ENCODE measurements around the gene ALS2. TPM values are rescaled to one million over a fixed set of nuclear protein-coding genes. Genes with fewer than 3 reads are reported as not detected.

ALS2 gene
- total and polyA plus RNA-seq, 2 of the 8 experiments (the other 6 are each of a cell fraction or from before 2014, with no cell fraction given): 12.1 to 34.5 TPM

DNA sequence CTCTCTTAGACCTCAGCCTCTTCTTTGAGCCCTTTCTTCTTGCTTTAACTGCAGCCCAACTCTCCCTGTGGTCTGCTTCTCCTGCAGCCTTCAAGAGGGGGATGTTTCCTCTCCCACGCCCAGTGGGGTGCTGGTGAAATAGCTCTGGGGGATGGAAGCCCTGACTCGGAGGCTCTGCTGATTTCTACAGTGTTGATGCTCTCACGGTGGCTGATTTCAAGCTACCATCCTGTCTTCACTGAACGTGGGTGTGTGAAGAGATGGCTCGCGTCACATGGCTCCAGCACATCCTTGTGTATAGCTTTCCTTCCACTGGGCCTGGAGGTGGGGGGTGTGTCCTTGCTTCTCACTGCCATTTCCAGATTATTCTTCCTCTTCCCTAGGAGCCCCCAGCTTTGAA lies 102.3 kb downstream of the ALS2 start:
- no peak for DNase-seq (ENCODE audit: low read depth in 1 of 2, low spot score in 2 of 2)
- H3K4me3 ChIP-seq (ENCODE audit: extremely low read depth in 1 of 4, insufficient read depth in 2 of 4, low read depth in 3 of 4, low read length in 4 of 4): no peak overlapping the region
- TF ChIP-seq EGR1 (IDR thresholded peaks at IDR 0.05; ENCODE audit: borderline replicate concordance, low read depth, low read length): no peak
- no peak for TF ChIP-seq TEAD4 (IDR thresholded peaks at IDR 0.05; ENCODE audit: low read depth, low read length)
- no peak for TF ChIP-seq JUN (IDR thresholded peaks at IDR 0.05; ENCODE audit: low read depth, low read length)
- H2BK20ac ChIP-seq (ENCODE audit: low read length): no peak overlapping the region
- no peak overlapping the region for H3K18ac ChIP-seq (ENCODE audit: extremely low read depth, low read length)
- H3K4me1 ChIP-seq (replicated peaks in 1 of 4; ENCODE audit: control insufficient read depth in 3 of 4, insufficient read depth in 4 of 4, low read length in 3 of 4): peaks cover 0 to 6% (median 2%) of the 10 kb centered on the region in 4 experiments; a peak in 3 of 7 replicates
- WGBS, 2 experiments (ENCODE audit: extremely low coverage in 1 of 2, insufficient coverage in 1 of 2, insufficient read length in 1 of 2, insufficient replicate concordance in 2 of 2, low coverage in 1 of 2, low lambda C conversion rate in 2 of 2, missing lambda C conversion rate in 1 of 2): 87% methylated on average over 6 of the region's 6 CpGs; no CpG with 5 or more reads in 1 of the 2 experiments
- no peak overlapping the region for H2BK12ac ChIP-seq (ENCODE audit: low read depth, low read length)
- H2BK5ac ChIP-seq (ENCODE audit: low read depth, low read length): no peak overlapping the region
- H3K23ac ChIP-seq (ENCODE audit: insufficient read length): no peak overlapping the region
- H3K27me3 ChIP-seq (replicated peaks in 1 of 4; ENCODE audit: control insufficient read depth in 3 of 4, extremely low read depth in 1 of 4, insufficient read depth in 3 of 4, low read length in 3 of 4): no peaks in the 10 kb centered on the region
- H3K9ac ChIP-seq (replicated peaks in 1 of 4; ENCODE audit: extremely low read depth in 1 of 4, low read depth in 3 of 4, low read length in 3 of 4): no peak overlapping the region
- no peak overlapping the region for H3K56ac ChIP-seq (replicated peaks; ENCODE audit: insufficient read length, low read depth, low read length)
- H2BK120ac ChIP-seq (replicated peaks; ENCODE audit: low read depth, low read length): no peak overlapping the region
- no peak overlapping the region for H4K8ac ChIP-seq (ENCODE audit: extremely low read depth, insufficient read depth, low read length)
- H2AFZ ChIP-seq (ENCODE audit: low read length): no peak overlapping the region
- H3K23me2 ChIP-seq (ENCODE audit: low read depth, low read length): no peaks in the 10 kb centered on the region; the same call in 1 of the 2 replicates
- H3K79me2 ChIP-seq (ENCODE audit: control insufficient read depth in 1 of 2, insufficient read depth in 2 of 2, low read length in 2 of 2): no peaks in the 10 kb centered on the region
- no peak overlapping the region for H4K91ac ChIP-seq (replicated peaks; ENCODE audit: insufficient read length, low read length)
- no peak overlapping the region for H2BK15ac ChIP-seq (ENCODE audit: low read length)
- H4K20me1 ChIP-seq (replicated peaks in 1 of 2; ENCODE audit: control insufficient read depth in 1 of 2, insufficient read depth in 2 of 2, low read length in 2 of 2): no peaks in the 10 kb centered on the region
- H2AK5ac ChIP-seq (ENCODE audit: low read depth, low read length): no peak overlapping the region
- no peak overlapping the region for H3K14ac ChIP-seq (ENCODE audit: insufficient read length)
- FAIRE-seq: no peak
- no peaks in the 10 kb centered on the region for H3K79me1 ChIP-seq (ENCODE audit: low read depth, low read length)
- no peak overlapping the region for H4K5ac ChIP-seq (ENCODE audit: insufficient read length, low read depth, low read length)
- no peak overlapping the region for H3K4me2 ChIP-seq (ENCODE audit: insufficient read depth in 1 of 2, low read depth in 2 of 2, low read length in 2 of 2)
- H3K9me3 ChIP-seq (ENCODE audit: insufficient read depth in 2 of 2, low read depth in 1 of 2, low read length in 1 of 2): no peaks in the 10 kb centered on the region
- ChIA-PET POLR2A (ENCODE audit: partially characterized antibody) (no interaction called here), CTCF (ENCODE audit: partially characterized antibody) (interaction anchor here (1.1 to 6.2 kb wide), 6 partner anchors 11 to 22 kb away, joined by 3 to 37 read pairs (median 6); partner anchors contain the start of gene MPP4)
- no peak overlapping the region for H3K27ac ChIP-seq (ENCODE audit: low read depth, low read length)
- H3K4ac ChIP-seq (replicated peaks; ENCODE audit: insufficient read length, low read depth, low read length): no peak overlapping the region
- no peaks in the 10 kb centered on the region for H3K36me3 ChIP-seq (ENCODE audit: control insufficient read depth in 2 of 4, insufficient read depth in 4 of 4, low read length in 3 of 4)

Data from H1 (cell line).